ELR (cell line): ENCODE measurements around the gene NEURL1.
A peak's percentile ranks its signal among the peaks of the same experiment; 100 is the strongest.

Experiments
- DNase-seq: peaks from one replicate; pipeline ENCODE4 v3.0.0-alpha.2; 2015; ENCODE audit warnings: low read depth

NEURL1 gene

DNA sequence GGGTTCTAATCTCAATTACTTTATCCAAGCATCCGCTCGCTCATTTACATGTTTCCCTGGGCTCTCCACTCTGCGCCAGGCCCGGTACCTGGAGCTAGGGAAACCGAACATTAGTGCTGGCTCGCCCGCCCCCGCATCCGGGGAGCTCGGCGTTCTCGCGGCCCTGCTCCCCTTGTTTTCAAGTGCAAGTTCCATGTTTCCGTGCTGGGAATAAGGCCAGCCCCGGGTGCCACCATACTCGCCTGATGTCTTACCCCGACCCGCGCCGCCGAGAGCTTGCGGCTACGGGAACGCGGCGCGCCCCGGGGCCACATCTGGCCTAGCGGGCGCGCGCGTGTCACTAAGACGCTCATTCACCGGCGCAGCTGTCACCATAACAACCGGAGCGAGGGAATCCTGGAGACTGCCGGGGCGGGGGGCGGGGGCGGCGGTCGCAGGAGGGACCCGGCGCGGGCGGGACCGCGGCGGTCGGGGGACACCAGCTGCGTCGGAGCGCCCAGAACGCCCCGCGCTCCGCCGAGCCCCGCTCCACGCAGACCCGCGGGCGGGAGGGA, at the start of gene NEURL1:
TSS of gene NEURL1 (plus strand) at position 344 of the 554 bp plus-strand sequence. CDS start 683 bp downstream, outside the sequence.
- DNase-seq: peak; percentile 27

DNA sequence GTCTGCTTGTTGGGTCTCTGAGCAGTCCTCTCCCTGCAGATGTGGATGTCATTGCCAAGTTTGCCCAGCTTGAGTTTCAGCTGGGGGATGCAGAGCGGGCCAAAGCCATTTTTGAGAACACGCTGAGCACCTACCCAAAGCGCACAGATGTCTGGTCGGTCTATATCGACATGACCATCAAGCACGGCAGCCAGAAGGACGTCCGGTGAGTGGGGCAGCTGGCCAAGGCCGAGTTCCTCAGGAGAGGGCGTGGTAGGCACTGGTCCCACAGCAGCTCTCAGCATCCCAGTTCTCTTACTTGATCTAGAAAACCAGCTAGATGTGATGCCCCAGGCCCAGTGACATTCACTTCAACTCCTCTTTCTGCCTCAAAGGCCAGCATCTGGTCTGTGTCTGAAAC, 49.0 kb upstream of the NEURL1 start:
- DNase-seq: no peak

- DNase-seq: no peak
Measured at GRCh38 chr10:103445366-103445765, 48.1 kb upstream of the NEURL1 start.

GRCh38 chr10:103445767-103446567, 47.5 kb upstream of the NEURL1 start:
- peak; percentile 67 for DNase-seq

DNA sequence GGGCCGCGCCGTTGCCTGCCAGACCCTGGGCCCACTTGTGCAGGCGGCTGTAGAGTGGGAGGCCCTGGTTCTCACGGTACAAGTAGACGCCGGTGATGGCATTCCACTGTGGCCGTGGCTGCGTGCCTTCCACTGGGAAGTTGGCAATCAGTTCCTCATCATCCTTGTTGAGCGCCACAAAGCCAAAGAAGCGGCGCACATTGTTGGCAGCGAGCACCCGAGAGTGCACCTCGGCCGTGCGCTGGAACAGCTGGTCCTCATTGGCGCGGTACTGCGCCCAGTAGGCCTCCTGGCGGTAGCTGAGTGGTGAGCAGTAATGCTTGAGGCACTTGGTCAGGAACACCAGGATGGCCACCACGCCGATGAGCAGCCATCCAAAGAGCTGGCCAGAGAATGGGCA, 46.3 kb upstream of the NEURL1 start:
- DNase-seq: no peak

DNA sequence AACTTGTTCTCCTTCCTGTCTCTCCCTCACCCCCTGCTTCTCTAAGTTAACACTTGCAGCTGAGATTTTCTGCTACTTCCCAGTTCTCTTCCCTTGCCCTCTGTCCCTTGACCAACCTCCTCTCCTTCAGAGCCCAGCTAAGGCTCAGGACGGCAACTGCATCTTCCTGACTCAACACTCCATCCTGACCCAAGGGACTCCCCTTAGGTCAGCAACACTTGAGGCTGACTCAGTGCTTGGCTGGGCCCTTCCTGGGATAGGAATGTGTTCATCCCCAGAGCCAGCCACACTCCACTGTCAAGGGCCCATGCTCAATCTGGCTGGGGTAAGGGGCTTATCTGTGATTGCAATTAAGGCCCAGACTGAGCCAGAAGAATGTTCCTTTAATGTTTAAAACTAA, 44.8 kb upstream of the NEURL1 start:
- DNase-seq: peak; percentile 93

GRCh38 chr10:103449208-103450144, 44.0 kb upstream of the NEURL1 start:
- no peak for DNase-seq

- DNase-seq: no peak
Measured at GRCh38 chr10:103450201-103450695, 43.3 kb upstream of the NEURL1 start.

DNA sequence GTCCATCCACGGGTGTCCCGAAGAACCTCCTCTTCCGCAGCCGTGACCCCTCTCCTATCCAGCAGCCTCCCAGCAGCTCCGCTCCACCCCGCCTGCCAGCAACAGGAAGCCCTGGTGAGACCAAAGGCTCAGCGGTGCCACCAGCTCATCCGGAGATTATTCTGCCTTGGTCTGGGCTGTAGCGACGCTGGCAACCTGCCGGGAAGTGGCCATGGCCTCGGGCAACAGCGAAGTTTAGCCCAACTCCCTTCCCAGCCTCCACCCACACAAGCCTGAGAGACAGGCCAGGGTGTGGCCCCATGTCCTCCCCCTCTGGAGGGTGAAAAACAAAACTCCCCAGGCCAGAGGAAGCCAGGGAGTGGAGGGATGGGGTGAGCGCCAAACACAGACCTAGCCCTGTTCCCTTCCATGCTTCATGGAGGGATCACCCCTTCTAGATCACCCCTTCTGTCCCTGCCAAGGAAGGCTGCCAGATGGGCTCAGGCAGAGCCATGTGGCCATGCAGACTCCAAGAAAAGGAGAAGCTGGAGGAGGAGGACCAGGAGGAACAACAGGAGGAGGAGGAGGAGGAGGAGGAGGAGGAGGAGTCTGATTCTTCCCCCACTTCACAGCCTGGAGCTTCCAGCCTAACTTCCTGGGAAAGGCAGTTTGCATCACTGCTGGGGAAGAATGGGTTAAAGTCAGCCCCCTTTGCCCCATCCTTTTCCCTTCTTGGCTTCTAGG, 42.3 kb upstream of the NEURL1 start:
- peak; percentile 77 for DNase-seq

GRCh38 chr10:103451831-103452505, 41.5 kb upstream of the NEURL1 start, which contains the start of gene CALHM2:
TSS of gene CALHM2 (minus strand) at chr10:103452370. CDS start at chr10:103449941, 2,429 bp downstream.
- peak; percentile 74 for DNase-seq

DNA sequence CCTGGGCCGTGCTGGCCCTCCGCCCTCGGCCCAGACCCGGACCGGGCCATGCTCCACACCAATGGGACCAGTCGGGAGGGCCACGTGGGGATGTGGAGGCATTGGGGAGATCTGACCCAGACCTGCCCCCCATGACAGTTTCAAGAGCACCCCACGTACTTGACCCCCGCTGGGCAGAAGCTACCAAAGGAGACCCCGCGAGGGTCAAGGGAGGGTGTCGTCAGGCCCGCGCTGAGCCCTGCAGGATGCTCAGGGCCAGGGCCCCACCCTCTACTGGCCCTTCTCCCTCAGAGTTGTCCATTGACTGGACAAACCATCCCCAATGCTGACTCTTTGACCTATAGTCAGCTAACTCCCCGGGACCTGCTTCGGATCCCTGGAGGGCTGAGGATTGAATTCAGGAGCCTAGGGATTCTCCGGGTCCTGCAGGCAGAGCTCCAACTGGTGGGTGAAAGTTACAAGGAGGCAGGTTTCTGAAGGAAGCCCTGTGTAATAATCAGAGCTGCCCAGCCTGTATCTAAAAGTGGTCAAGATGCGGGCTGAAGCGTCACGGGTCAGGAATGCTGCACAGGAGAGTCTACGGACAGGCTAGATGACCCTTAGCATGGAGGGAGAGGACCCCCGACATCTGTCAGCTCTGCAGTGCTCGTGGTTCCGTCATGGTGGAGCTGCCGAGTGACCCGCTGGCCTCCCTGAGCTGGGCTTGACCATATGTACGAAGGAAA, 40.8 kb upstream of the NEURL1 start:
- peak; percentile 71 for DNase-seq

- DNase-seq: no peak
Measured at GRCh38 chr10:103454026-103454425, 39.5 kb upstream of the NEURL1 start.

- no peak for DNase-seq
Measured at GRCh38 chr10:103455235-103455634, 38.3 kb upstream of the NEURL1 start.

GRCh38 chr10:103456074-103456660, 37.3 kb upstream of the NEURL1 start:
- no peak for DNase-seq

GRCh38 chr10:103457176-103457712, 36.3 kb upstream of the NEURL1 start:
- no peak for DNase-seq

GRCh38 chr10:103457896-103458583, 35.5 kb upstream of the NEURL1 start:
- no peak for DNase-seq

- DNase-seq: no peak
Measured at GRCh38 chr10:103458720-103459119, 34.8 kb upstream of the NEURL1 start, which contains the start of gene CALHM1. TSS of gene CALHM1 (minus strand) at chr10:103458900. CDS start at chr10:103458751, 149 bp downstream.

- DNase-seq: no peak
Measured at GRCh38 chr10:103459615-103460014, 33.9 kb upstream of the NEURL1 start.

GRCh38 chr10:103463499-103463898, 30.0 kb upstream of the NEURL1 start:
- DNase-seq: no peak
